GM20000 (cell line): Measurements from ENCODE around the gene CLPSL1.

ENCODE experiments used
- DNase-seq: peaks from one replicate; pipeline ENCODE4 v3.0.0; 2012; ENCODE audit warnings: low spot score
- TF ChIP-seq, protein P1 (sequence below): IDR thresholded peaks from 2 replicates; pipeline ENCODE4 v1.5.1; 2012; ENCODE audit warnings: mild to moderate bottlenecking, control low read depth; ENCODE audit errors: extremely low read depth, missing control alignments

Gene CLPSL1

DNA sequence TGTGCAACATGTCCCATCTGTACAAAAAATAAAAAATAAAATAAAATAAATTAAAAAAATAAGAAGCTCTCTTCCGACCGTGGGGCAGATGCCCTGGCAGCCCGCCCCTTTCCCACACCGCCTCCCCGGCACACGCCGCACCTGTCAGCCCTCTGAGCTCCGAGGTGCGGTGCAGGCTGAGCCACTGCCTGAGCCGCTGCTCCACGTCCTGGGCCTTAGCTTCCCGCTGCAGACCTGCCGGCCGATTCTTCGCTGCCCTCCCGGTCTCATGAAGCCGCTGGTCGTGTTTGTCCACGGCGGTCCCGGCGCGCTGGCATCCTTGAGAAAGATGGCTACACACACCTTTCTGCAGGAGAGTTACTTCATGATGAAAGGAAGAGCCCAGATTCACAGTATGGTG is 15.1 kb upstream of the CLPSL1 start:
- DNase-seq, result no peak
- TF ChIP-seq, protein P1, sequence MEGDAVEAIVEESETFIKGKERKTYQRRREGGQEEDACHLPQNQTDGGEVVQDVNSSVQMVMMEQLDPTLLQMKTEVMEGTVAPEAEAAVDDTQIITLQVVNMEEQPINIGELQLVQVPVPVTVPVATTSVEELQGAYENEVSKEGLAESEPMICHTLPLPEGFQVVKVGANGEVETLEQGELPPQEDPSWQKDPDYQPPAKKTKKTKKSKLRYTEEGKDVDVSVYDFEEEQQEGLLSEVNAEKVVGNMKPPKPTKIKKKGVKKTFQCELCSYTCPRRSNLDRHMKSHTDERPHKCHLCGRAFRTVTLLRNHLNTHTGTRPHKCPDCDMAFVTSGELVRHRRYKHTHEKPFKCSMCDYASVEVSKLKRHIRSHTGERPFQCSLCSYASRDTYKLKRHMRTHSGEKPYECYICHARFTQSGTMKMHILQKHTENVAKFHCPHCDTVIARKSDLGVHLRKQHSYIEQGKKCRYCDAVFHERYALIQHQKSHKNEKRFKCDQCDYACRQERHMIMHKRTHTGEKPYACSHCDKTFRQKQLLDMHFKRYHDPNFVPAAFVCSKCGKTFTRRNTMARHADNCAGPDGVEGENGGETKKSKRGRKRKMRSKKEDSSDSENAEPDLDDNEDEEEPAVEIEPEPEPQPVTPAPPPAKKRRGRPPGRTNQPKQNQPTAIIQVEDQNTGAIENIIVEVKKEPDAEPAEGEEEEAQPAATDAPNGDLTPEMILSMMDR, result no peak

DNA sequence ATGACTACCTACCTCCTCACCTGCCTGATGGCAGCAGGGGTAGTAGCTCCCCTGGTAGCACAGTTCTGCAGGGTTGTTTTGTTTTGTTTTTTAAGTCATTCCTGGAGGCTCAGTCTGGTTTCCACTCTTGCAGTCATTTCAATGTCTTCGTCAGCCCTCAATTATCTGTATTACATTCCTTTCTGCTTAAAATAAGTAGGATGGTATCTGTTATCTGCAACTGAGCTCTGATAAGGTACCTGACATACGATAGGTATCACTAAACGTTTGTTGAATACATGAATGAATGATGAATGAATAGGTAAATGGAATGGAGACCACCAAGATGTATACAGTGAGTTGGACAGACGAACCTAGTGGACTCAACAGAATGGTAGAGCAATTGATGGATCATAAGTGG is 11.6 kb upstream of the CLPSL1 start:
- no peak for DNase-seq

DNA sequence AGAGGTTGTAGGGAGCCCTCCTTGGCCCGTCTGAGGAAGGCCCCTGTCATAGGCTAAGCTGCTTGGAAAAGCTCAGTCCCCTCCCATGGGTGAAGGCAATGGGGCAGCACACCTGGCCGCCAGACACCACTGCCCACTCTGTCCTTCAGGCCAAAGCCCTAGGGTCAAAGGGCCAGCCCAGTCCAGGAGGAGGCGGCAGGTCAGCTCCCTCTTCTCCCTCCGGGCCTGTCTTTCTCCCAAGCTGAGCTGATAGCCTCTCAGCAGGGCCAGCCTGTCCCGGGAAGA is 9.5 kb upstream of the CLPSL1 start:
- no peak for DNase-seq
- TF ChIP-seq, protein P1, result no peak

More for the DNA sequence above, 11.6 kb upstream of the CLPSL1 start:
- TF ChIP-seq, protein P1, result no peak

DNA sequence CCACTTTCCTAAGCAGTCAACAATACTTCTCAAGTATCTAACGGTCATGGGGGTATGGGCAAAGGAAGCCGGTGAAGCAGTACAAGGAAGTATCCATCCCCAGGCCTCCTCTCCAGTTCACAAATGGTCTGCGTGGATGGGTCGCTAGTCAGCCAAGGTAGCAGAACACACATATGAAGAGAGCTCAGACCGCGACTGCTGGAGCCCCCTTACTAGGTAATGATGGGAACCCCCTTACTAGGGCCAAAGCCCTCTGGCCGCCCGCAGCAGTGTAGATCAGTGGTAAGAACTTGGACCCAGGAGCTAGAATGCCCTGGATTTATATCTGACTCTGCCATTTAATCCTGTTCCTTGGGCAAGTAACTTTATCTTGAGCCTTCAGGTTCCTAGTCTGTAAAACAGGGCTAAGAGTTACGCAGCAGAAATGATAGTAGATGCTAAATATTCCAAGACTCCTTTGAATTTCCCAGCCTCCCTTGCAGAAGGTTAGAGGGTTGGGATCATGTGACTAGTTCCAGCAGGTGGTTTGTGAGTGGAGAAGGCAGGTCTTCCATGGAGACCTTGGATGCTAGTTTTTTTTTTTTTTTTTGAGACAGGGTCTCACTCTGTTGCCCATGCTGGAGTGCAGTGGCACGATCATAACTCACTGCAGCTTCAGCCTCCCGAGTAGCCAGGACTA is 6.6 kb upstream of the CLPSL1 start:
- TF ChIP-seq, protein P1, result no peak
- no peak for DNase-seq

DNA sequence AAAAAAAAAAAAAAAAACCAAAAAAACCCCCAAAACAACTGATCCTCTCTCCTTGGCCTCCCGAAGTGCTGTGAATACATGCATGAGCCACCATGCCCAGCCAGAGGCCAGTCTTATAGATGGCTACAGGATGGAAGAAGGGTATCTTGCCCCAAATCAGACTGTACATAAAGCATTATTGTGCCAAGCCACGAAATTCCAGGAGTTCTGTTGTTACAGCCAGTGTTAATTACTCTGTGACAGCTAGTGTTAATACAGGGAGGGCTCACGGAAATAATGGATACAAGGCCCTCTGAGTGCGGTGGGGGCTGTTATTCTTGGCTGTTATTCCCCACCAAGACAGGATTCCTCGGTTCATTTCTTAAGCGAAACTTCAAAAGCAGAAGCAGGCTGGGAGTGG is 5.8 kb upstream of the CLPSL1 start:
- TF ChIP-seq, protein P1, result no peak
- DNase-seq, result no peak

DNA sequence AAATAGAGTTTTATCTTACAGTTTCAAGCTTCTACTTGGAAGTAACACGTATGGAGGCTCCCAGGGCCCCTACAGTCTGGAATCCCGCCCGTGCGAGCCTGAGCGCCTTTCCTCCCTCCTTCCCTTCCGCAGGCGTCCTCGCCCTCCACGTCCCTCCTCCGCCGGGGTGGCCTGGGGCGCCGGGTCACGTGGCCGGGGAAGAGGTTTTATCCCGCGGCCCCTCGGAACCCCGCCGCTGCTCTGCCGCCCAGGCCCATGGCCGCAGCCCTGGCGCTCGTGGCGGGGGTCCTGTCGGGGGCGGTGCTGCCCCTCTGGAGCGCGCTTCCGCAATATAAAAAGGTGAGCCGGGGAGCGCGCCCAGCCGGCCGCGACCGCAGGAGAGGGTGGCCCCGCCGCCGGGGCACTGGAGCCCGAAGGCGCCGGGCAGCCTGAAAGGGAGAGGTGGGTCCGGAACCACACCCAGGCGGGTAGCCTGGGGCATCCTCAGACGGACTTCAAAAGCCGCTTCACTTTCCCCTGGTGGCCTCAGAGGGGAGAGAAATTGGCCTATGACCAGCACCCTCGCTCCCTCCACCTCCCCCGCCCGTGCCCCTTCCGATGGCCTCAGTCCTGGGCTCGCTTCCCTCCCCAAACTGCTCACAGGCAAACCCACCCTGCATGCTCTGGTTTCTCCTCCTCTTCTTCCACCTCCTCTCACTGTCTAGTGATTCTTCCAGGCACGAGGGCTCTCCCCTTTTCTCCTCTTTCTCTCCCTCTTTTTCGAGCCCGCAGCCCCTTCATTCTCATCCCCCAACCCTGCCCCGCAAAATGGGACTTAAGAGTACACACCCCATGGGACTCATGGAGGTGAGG is 4.2 kb upstream of the CLPSL1 start, which contains the start of gene CLPSL2:
CLPSL2 (plus strand) TSS at position 235 of the 852 bp plus-strand sequence; CDS start at position 256, 21 bp downstream.
- TF ChIP-seq, protein P1, result no peak
- peak; percentile 61 for DNase-seq

DNA sequence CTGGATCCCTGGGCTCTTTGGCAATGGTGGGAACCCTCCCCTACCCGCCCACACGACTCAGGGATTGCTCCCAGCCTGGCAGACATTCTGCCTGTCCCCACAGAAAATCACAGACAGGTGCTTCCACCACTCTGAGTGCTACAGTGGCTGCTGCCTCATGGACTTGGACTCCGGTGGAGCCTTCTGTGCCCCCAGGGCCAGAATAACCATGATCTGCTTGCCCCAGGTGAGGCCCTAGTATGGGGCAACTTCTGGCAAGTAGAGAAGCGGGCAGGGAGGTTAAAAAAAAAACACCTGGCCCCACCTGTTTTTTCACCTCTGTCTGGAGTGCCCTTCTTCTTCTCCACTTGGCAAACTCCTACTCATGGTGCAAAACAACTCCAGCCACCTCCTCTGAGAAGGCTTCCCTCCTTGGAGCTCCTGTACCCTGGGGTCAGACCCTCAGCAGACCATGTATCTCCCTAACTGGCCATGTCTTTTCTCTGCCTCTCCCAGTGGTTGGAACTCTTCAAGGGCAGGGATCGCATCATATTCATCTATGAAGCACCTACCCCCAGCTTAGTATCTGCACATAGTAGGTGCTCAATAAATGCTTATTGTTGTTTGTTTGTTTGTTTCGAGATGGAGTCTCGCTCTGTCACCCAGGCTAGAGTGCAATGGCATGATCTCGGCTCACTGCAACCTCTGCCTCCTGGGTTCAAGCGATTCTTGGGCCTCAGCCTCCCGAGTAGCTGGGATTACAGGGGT is 3.3 kb upstream of the CLPSL1 start:
- DNase-seq, result peak; percentile 7
- TF ChIP-seq, protein P1, result no peak
